Activated CD4-positive, alpha-beta T cell treated with anti-CD3 and anti-CD28 coated beads, Interleukin-2, amount 10 ng/mL, durations not matched to agents 7 days and 5 days (primary cell): Measurements from ENCODE around the gene CNTN1. TPM values are rescaled to one million over a fixed set of nuclear protein-coding genes. Genes with fewer than 3 reads are reported as not detected.

Experiments
- CTCF ChIA-PET: fragments of 350-600 bp; sonication (Branson Sonifier 250); formaldehyde crosslinking; loops from one replicate; lab custom pipeline; 2021; ENCODE audit warnings: antibody characterized with exemption; lab: Charles Lee
- POLR2A ChIA-PET: fragments of 350-600 bp; sonication (Branson Sonifier 250); formaldehyde crosslinking; loops from one replicate; lab custom pipeline; 2021; ENCODE audit warnings: antibody characterized with exemption; lab: Charles Lee
- DNase-seq: peaks from one replicate; pipeline ENCODE4 v3.0.0-alpha.2; 2020
- H3K27ac Mint-ChIP-seq: one replicate; pipeline ENCODE4 v1.8.0; 2021; ENCODE audit warnings: mild to moderate bottlenecking, moderate library complexity, mixed read lengths
- H3K27me3 Mint-ChIP-seq: one replicate; pipeline ENCODE4 v1.8.0; 2021; ENCODE audit warnings: mixed read lengths
- H3K36me3 Mint-ChIP-seq: one replicate; pipeline ENCODE4 v1.8.0; 2021; ENCODE audit warnings: low read depth, mixed read lengths
- H3K4me1 Mint-ChIP-seq: one replicate; pipeline ENCODE4 v1.8.0; 2021; ENCODE audit warnings: mixed read lengths
- H3K4me3 Mint-ChIP-seq: one replicate; pipeline ENCODE4 v1.8.0; 2021; ENCODE audit warnings: mild to moderate bottlenecking, moderate library complexity, mixed read lengths
- H3K9me3 Mint-ChIP-seq: one replicate; pipeline ENCODE4 v1.8.0; 2021; ENCODE audit warnings: mixed read lengths
- total RNA-seq, 2 experiments: library from RNA; stranded (reverse); gene quantifications; one replicate each; pipeline ENCODE4 v1.2.3, GENCODE V29; 2021

Gene CNTN1
- total RNA-seq, 2 experiments from 2014 or later, result not detected

GRCh38 chr12:40921563-40922163, 229.4 kb downstream of the CNTN1 start:
- CTCF ChIA-PET, result no interaction called here
- no peaks in the 10 kb centered on the region for H3K36me3 Mint-ChIP-seq
- no peak overlapping the region for H3K27ac Mint-ChIP-seq
- H3K9me3 Mint-ChIP-seq, result no peaks in the 10 kb centered on the region
- no peak overlapping the region for H3K4me3 Mint-ChIP-seq
- no peaks in the 10 kb centered on the region for H3K4me1 Mint-ChIP-seq
- H3K27me3 Mint-ChIP-seq, result peaks cover 2% of the 10 kb centered on the region
- no peak for DNase-seq
- POLR2A ChIA-PET, result no interaction called here

- Mint-ChIP-seq H3K36me3 (no peaks in the 10 kb centered on the region), H3K4me3 (no peak overlapping the region), H3K27me3 (no peaks in the 10 kb centered on the region), H3K9me3 (no peaks in the 10 kb centered on the region), H3K27ac (no peak overlapping the region), H3K4me1 (no peaks in the 10 kb centered on the region)
- ChIA-PET CTCF (no interaction called here), POLR2A (no interaction called here)
- DNase-seq, result no peak
Observed at GRCh38 chr12:40937891-40938290, 245.7 kb downstream of the CNTN1 start.

- no peaks in the 10 kb centered on the region for H3K4me1 Mint-ChIP-seq
- H3K9me3 Mint-ChIP-seq, result no peaks in the 10 kb centered on the region
- H3K36me3 Mint-ChIP-seq, result no peaks in the 10 kb centered on the region
- ChIA-PET POLR2A (no interaction called here), CTCF (no interaction called here)
- H3K4me3 Mint-ChIP-seq, result no peak overlapping the region
- no peak for DNase-seq
- no peak overlapping the region for H3K27ac Mint-ChIP-seq
- H3K27me3 Mint-ChIP-seq, result peaks cover 2% of the 10 kb centered on the region
Observed at GRCh38 chr12:40942326-40942725, 250.1 kb downstream of the CNTN1 start.

GRCh38 chr12:40945772-40946171, 253.5 kb downstream of the CNTN1 start:
- Mint-ChIP-seq H3K4me3 (no peak overlapping the region), H3K36me3 (no peaks in the 10 kb centered on the region), H3K9me3 (no peaks in the 10 kb centered on the region), H3K27me3 (peaks cover 2% of the 10 kb centered on the region), H3K27ac (no peak overlapping the region), H3K4me1 (no peaks in the 10 kb centered on the region)
- no peak for DNase-seq
- ChIA-PET POLR2A (no interaction called here), CTCF (no interaction called here)

GRCh38 chr12:40946612-40947194, 254.5 kb downstream of the CNTN1 start:
- ChIA-PET CTCF (no interaction called here), POLR2A (no interaction called here)
- Mint-ChIP-seq H3K9me3 (no peaks in the 10 kb centered on the region), H3K4me1 (no peaks in the 10 kb centered on the region), H3K27ac (no peak overlapping the region), H3K27me3 (peaks cover 2% of the 10 kb centered on the region), H3K36me3 (no peaks in the 10 kb centered on the region), H3K4me3 (no peak overlapping the region)
- no peak for DNase-seq

GRCh38 chr12:40947797-40948196, 255.6 kb downstream of the CNTN1 start:
- H3K9me3 Mint-ChIP-seq, result no peaks in the 10 kb centered on the region
- ChIA-PET CTCF (no interaction called here), POLR2A (no interaction called here)
- H3K36me3 Mint-ChIP-seq, result no peaks in the 10 kb centered on the region
- H3K27me3 Mint-ChIP-seq, result peaks cover 2% of the 10 kb centered on the region
- no peak overlapping the region for H3K27ac Mint-ChIP-seq
- H3K4me1 Mint-ChIP-seq, result no peaks in the 10 kb centered on the region
- H3K4me3 Mint-ChIP-seq, result no peak overlapping the region
- no peak for DNase-seq

- Mint-ChIP-seq H3K27me3 (no peaks in the 10 kb centered on the region), H3K9me3 (no peaks in the 10 kb centered on the region), H3K4me1 (no peaks in the 10 kb centered on the region), H3K4me3 (no peak overlapping the region), H3K27ac (no peak overlapping the region), H3K36me3 (no peaks in the 10 kb centered on the region)
- ChIA-PET CTCF (no interaction called here), POLR2A (no interaction called here)
- no peak for DNase-seq
Observed at GRCh38 chr12:40953076-40953475, 260.8 kb downstream of the CNTN1 start.

GRCh38 chr12:40957417-40957816, 265.2 kb downstream of the CNTN1 start:
- Mint-ChIP-seq H3K4me3 (no peak overlapping the region), H3K4me1 (no peaks in the 10 kb centered on the region), H3K27ac (no peak overlapping the region), H3K9me3 (no peaks in the 10 kb centered on the region), H3K36me3 (no peaks in the 10 kb centered on the region), H3K27me3 (no peaks in the 10 kb centered on the region)
- DNase-seq, result no peak
- ChIA-PET CTCF (no interaction called here), POLR2A (no interaction called here)

GRCh38 chr12:40959041-40959440, 266.8 kb downstream of the CNTN1 start:
- CTCF ChIA-PET, result no interaction called here
- no peaks in the 10 kb centered on the region for H3K36me3 Mint-ChIP-seq
- no peaks in the 10 kb centered on the region for H3K27me3 Mint-ChIP-seq
- DNase-seq, result no peak
- H3K27ac Mint-ChIP-seq, result no peak overlapping the region
- H3K4me3 Mint-ChIP-seq, result no peak overlapping the region
- no peaks in the 10 kb centered on the region for H3K9me3 Mint-ChIP-seq
- POLR2A ChIA-PET, result no interaction called here
- no peaks in the 10 kb centered on the region for H3K4me1 Mint-ChIP-seq

GRCh38 chr12:40963751-40964150, 271.5 kb downstream of the CNTN1 start:
- no peak for DNase-seq
- H3K27me3 Mint-ChIP-seq, result no peaks in the 10 kb centered on the region
- no peak overlapping the region for H3K27ac Mint-ChIP-seq
- no peak overlapping the region for H3K4me3 Mint-ChIP-seq
- H3K36me3 Mint-ChIP-seq, result no peaks in the 10 kb centered on the region
- CTCF ChIA-PET, result no interaction called here
- POLR2A ChIA-PET, result no interaction called here
- no peaks in the 10 kb centered on the region for H3K4me1 Mint-ChIP-seq
- no peaks in the 10 kb centered on the region for H3K9me3 Mint-ChIP-seq

- H3K9me3 Mint-ChIP-seq, result no peaks in the 10 kb centered on the region
- no peak overlapping the region for H3K27ac Mint-ChIP-seq
- H3K36me3 Mint-ChIP-seq, result no peaks in the 10 kb centered on the region
- POLR2A ChIA-PET, result no interaction called here
- CTCF ChIA-PET, result no interaction called here
- H3K4me1 Mint-ChIP-seq, result no peaks in the 10 kb centered on the region
- H3K4me3 Mint-ChIP-seq, result no peak overlapping the region
- no peaks in the 10 kb centered on the region for H3K27me3 Mint-ChIP-seq
- no peak for DNase-seq
Observed at GRCh38 chr12:40969796-40970195, 277.6 kb downstream of the CNTN1 start.

- H3K4me3 Mint-ChIP-seq, result no peak overlapping the region
- DNase-seq, result no peak
- H3K4me1 Mint-ChIP-seq, result no peaks in the 10 kb centered on the region
- ChIA-PET POLR2A (no interaction called here), CTCF (no interaction called here)
- H3K27ac Mint-ChIP-seq, result no peak overlapping the region
- no peaks in the 10 kb centered on the region for H3K27me3 Mint-ChIP-seq
- no peaks in the 10 kb centered on the region for H3K9me3 Mint-ChIP-seq
- H3K36me3 Mint-ChIP-seq, result no peaks in the 10 kb centered on the region
Observed at GRCh38 chr12:40970320-40970907, 278.2 kb downstream of the CNTN1 start.

- peaks cover 4% of the 10 kb centered on the region for H3K27me3 Mint-ChIP-seq
- POLR2A ChIA-PET, result no interaction called here
- no peaks in the 10 kb centered on the region for H3K4me1 Mint-ChIP-seq
Observed at GRCh38 chr12:40971911-40972310, 279.7 kb downstream of the CNTN1 start.

GRCh38 chr12:40976546-40976945, 284.3 kb downstream of the CNTN1 start:
- Mint-ChIP-seq H3K27ac (no peak overlapping the region), H3K36me3 (no peaks in the 10 kb centered on the region), H3K4me3 (no peak overlapping the region), H3K4me1 (no peaks in the 10 kb centered on the region), H3K27me3 (peaks cover 4% of the 10 kb centered on the region), H3K9me3 (no peaks in the 10 kb centered on the region)
- no peak for DNase-seq
- CTCF ChIA-PET, result no interaction called here
- POLR2A ChIA-PET, result no interaction called here

More at GRCh38 chr12:40971911-40972310, 279.7 kb downstream of the CNTN1 start:
- H3K27ac Mint-ChIP-seq, result no peak overlapping the region
- no peak overlapping the region for H3K4me3 Mint-ChIP-seq
- CTCF ChIA-PET, result no interaction called here
- no peaks in the 10 kb centered on the region for H3K9me3 Mint-ChIP-seq
- no peak for DNase-seq
- no peaks in the 10 kb centered on the region for H3K36me3 Mint-ChIP-seq
